Calu3 (cell line): ENCODE measurements around the gene MSANTD2. TPM values are rescaled to one million over a fixed set of nuclear protein-coding genes. Genes with fewer than 3 reads are reported as not detected.

ENCODE experiments used
- BruUV-seq: library from RNA; stranded (reverse); fragments of 400-500 nt; replicated peaks from 2 replicates; lab custom pipeline; 2021; lab: Mats Ljungman, UMichigan
- CTCF ChIA-PET: fragments of 300-600 bp; sonication (Branson Sonifier 250); formaldehyde crosslinking; loops from one replicate; lab custom pipeline; 2022; ENCODE audit warnings: antibody characterized with exemption; lab: Charles Lee
- DNase-seq: peaks from one replicate; pipeline ENCODE4 v3.0.0; 2022
- H3K27ac Mint-ChIP-seq: one replicate; pipeline ENCODE4 v1.8.0; 2022; ENCODE audit warnings: mixed read lengths; ENCODE audit not compliant: unreplicated experiment
- H3K27me3 Mint-ChIP-seq: one replicate; pipeline ENCODE4 v1.8.0; 2022; ENCODE audit warnings: mixed read lengths; ENCODE audit not compliant: unreplicated experiment
- H3K36me3 Mint-ChIP-seq: one replicate; pipeline ENCODE4 v1.8.0; 2022; ENCODE audit warnings: mild to moderate bottlenecking, moderate library complexity, mixed read lengths; ENCODE audit not compliant: insufficient read depth, unreplicated experiment
- H3K4me1 Mint-ChIP-seq: one replicate; pipeline ENCODE4 v1.8.0; 2022; ENCODE audit warnings: mild to moderate bottlenecking, low read depth, mixed read lengths; ENCODE audit not compliant: unreplicated experiment
- H3K4me3 Mint-ChIP-seq: one replicate; pipeline ENCODE4 v1.8.0; 2022; ENCODE audit warnings: mild to moderate bottlenecking, low read depth, moderate library complexity, mixed read lengths; ENCODE audit not compliant: unreplicated experiment
- H3K9me3 Mint-ChIP-seq: one replicate; pipeline ENCODE4 v1.8.0; 2022; ENCODE audit warnings: low read depth, mixed read lengths; ENCODE audit not compliant: unreplicated experiment
- intact Hi-C: fragments of 100-400 bp; cut with micrococcal nuclease; formaldehyde crosslinking; loops from one replicate; pipeline ENCODE4 v1.10.0; 2022; ENCODE audit not compliant: unreplicated experiment
- total RNA-seq: library from RNA; stranded (reverse); gene quantifications from 2 replicates; pipeline ENCODE4 v1.2.3, GENCODE V29; 2022
- TF ChIP-seq, protein P1 (sequence below): fragments of 200-600 bp; IDR thresholded peaks from one replicate; pipeline ENCODE4 v1.8.0; 2022; ENCODE audit warnings: antibody characterized with exemption; ENCODE audit not compliant: unreplicated experiment

The MSANTD2 gene
- total RNA-seq, 1 experiment from 2014 or later: 13.0 TPM

DNA sequence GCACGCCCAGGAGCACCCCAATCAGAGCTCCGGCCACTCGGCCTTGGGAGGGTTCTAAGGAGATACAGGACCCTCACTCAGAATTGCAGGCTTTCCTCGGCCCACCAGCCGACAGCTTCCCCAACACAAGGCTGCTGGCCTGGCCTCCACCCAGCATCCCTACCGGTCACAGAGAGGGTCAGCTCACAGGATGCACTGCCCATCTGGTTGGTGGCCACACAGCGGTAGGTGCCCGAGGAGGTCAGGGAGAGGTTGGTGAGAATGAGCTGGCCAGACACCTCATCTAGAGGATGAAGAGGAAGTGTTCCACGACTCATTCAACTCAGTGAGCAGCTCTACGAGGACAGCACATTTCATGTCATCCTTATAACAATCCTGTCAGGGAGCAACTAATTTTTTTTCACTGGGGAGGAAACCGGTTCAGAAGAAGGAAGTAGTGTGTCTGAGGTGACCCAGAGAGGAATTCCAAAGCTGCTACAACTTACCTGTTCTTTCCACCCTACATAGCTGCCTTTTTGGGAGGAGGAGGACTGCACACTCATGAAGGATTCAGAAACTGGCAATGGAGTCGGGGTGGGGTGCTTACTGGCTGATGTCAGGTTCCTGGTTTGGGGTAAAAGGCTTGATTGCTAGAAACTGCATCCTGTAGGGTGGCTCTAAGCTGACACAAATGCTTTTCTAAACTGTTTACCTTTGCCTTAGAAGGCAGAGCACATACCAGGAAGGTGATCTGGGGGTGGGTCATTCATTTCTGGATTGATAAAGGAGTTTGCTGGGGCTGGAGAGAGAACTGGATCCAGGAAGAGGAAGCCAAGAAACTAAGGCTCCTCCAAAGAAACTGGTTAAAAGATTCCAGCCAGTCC, 51.5 kb downstream of the MSANTD2 start:
- H3K4me1 Mint-ChIP-seq: peaks cover 17% of the 10 kb centered on the region
- peaks cover 28% of the 10 kb centered on the region for H3K36me3 Mint-ChIP-seq
- intact Hi-C loops: no loop called here
- BruUV-seq: no TSS peak
- CTCF ChIA-PET: interaction anchor here (1.0 to 2.2 kb wide), 4 partner anchors 8 to 17 kb away, joined by 3 to 7 read pairs (median 4); partner anchors contain the start of gene NRGN
- peak overlapping the region; percentile 33 for H3K27ac Mint-ChIP-seq
- TF ChIP-seq, protein P1, sequence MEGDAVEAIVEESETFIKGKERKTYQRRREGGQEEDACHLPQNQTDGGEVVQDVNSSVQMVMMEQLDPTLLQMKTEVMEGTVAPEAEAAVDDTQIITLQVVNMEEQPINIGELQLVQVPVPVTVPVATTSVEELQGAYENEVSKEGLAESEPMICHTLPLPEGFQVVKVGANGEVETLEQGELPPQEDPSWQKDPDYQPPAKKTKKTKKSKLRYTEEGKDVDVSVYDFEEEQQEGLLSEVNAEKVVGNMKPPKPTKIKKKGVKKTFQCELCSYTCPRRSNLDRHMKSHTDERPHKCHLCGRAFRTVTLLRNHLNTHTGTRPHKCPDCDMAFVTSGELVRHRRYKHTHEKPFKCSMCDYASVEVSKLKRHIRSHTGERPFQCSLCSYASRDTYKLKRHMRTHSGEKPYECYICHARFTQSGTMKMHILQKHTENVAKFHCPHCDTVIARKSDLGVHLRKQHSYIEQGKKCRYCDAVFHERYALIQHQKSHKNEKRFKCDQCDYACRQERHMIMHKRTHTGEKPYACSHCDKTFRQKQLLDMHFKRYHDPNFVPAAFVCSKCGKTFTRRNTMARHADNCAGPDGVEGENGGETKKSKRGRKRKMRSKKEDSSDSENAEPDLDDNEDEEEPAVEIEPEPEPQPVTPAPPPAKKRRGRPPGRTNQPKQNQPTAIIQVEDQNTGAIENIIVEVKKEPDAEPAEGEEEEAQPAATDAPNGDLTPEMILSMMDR: no peak
- no peak for DNase-seq
- H3K27me3 Mint-ChIP-seq: no peaks in the 10 kb centered on the region
- no peaks in the 10 kb centered on the region for H3K9me3 Mint-ChIP-seq
- peak overlapping the region; percentile 24 for H3K4me3 Mint-ChIP-seq

DNA sequence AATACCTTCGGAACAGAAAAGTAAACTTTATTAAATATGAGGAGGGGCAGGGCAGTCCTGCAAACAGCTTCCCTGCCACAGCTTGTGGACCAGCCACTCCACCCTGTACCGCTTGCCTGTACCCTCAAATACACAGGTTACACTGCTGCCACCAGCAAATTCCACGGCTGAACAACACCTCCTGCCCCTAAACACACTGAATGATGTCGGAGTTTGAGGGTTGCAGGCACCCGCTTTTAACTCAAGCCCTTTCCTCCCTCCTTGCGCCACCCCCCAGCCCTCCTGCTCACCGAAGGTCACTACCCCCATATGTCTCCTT, 52.1 kb downstream of the MSANTD2 start:
- Mint-ChIP-seq H3K9me3 (no peaks in the 10 kb centered on the region), H3K27ac (peak overlapping the region; percentile 33), H3K4me3 (no peak overlapping the region), H3K4me1 (peaks cover 16% of the 10 kb centered on the region), H3K36me3 (peaks cover 23% of the 10 kb centered on the region), H3K27me3 (no peaks in the 10 kb centered on the region)
- TF ChIP-seq, protein P1: no peak
- CTCF ChIA-PET: interaction anchor here (1.0 to 2.2 kb wide), 3 partner anchors 7 to 10 kb away, joined by 3 to 7 read pairs (median 6); partner anchors contain the start of gene NRGN
- DNase-seq: no peak
- no TSS peak for BruUV-seq
- intact Hi-C loops: no loop called here

DNA sequence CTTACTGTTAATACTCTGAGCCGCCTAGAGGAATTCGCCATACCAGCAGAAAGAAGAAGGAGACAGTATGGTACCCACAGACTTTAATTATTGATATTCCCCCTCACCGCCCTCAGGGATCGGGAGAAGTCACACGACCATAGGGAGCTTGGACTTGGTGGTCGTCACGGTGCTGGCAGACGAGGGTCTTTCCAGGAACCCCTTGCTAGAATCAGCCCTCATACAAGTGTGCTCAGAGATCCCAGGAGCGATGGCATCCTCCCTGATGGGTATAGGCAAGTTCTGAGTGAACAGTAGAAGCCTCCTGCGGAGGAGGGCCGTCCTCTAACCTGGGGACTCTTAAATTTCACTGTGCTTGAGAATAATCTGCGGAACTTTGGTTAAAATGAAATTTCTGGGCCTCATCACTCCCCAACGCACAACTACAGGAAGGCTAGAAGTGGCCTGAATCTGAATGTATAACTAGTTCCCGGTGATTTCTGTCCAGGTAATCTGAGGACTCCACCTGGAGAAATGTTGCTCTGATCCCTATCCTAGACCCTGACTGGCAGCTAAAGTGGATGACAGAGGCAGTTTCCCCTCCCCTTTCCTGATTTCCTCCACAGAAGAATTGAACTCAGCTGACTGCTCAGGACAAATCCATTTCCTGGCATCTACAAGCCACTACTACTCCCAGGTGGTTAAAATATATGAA, 52.7 kb downstream of the MSANTD2 start:
- TF ChIP-seq, protein P1: no peak
- BruUV-seq: TSS peak; percentile 39
- H3K4me3 Mint-ChIP-seq: peak overlapping the region; percentile 87
- DNase-seq: no peak
- CTCF ChIA-PET: interaction anchor here (1.0 to 2.2 kb wide), 3 partner anchors 11 to 129 kb away, joined by 5 to 13 read pairs (median 7); partner anchors contain the start of gene ESAM
- H3K27me3 Mint-ChIP-seq: no peaks in the 10 kb centered on the region
- no peak overlapping the region for H3K27ac Mint-ChIP-seq
- peaks cover 16% of the 10 kb centered on the region for H3K4me1 Mint-ChIP-seq
- H3K9me3 Mint-ChIP-seq: no peaks in the 10 kb centered on the region
- intact Hi-C loops: loop anchor here (2.0 kb wide), 1 partner anchor 15 kb away; the partner anchor contains the start of gene ESAM
- H3K36me3 Mint-ChIP-seq: peaks cover 23% of the 10 kb centered on the region

DNA sequence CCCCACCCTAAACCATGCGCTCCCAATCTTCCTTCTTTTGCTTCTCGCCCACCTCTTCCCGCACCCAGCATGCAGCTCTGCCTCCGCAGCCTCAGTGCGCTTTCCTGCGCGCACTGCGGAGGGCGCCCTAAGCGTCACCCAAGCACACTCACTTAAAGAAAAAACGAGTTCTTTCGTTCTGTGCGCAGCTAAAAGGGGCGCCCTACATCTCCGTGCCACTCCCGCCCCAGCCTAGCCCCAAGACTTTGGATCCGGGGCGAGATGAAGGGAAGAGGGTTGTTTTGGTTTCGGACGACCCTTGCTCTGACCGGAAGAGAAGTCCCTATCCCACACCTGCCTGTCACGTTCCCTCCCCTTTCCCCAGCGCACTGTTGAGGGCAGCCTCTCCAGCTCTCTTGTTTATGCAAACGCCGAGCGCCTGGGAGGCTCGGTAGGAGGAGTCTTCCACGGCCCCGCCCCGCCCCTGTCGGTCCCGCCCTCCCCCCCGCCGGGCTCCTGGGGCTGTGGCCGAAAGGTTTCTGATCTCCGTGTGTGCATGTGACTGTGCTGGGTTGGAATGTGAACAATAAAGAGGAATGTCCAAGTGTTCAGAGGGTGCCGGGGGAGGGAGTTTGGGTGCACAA, 53.5 kb downstream of the MSANTD2 start:
- no TSS peak for BruUV-seq

More for the DNA sequence above, 53.5 kb downstream of the MSANTD2 start:
- intact Hi-C loops: loop anchor here (2.0 kb wide), 1 partner anchor 16 kb away; the partner anchor contains the start of gene ESAM
- no peaks in the 10 kb centered on the region for H3K27me3 Mint-ChIP-seq
- peak overlapping the region; percentile 87 for H3K4me3 Mint-ChIP-seq
- peak overlapping the region; percentile 70 for H3K27ac Mint-ChIP-seq
- H3K9me3 Mint-ChIP-seq: no peaks in the 10 kb centered on the region
- DNase-seq: peak; percentile 74
- H3K36me3 Mint-ChIP-seq: peaks cover 23% of the 10 kb centered on the region
- H3K4me1 Mint-ChIP-seq: peaks cover 16% of the 10 kb centered on the region
- TF ChIP-seq, protein P1: peak; percentile 34
- CTCF ChIA-PET: interaction anchor here (0.6 to 1.5 kb wide), 7 partner anchors 12 to 130 kb away, joined by 3 to 13 read pairs (median 5); partner anchors contain the start of gene ESAM
